HAP-1 (cell line): ENCODE data around the gene DCBLD1.

Experiments used
- DNase-seq, 2 experiments: peaks; one replicate each; pipeline ENCODE4 v3.0.0-alpha.2; 2016 to 2020; ENCODE audit warnings: low spot score in 2 of 2
- H3K27me3 ChIP-seq: fragments of 250-450 bp; sonication (Bioruptor Pico); 2 replicates; pipeline ENCODE4 v1.5.1; 2020; ENCODE audit warnings: low read depth, mild to moderate bottlenecking, moderate library complexity
- H3K36me3 ChIP-seq: fragments of 250-450 bp; sonication (Bioruptor Pico); replicated peaks from 2 replicates; pipeline ENCODE4 v1.5.1; 2020; ENCODE audit warnings: mild to moderate bottlenecking
- H3K4me1 ChIP-seq: fragments of 250-450 bp; sonication (Bioruptor Pico); 2 replicates; pipeline ENCODE4 v1.5.1; 2020; ENCODE audit warnings: mild to moderate bottlenecking
- H3K4me3 ChIP-seq: fragments of 250-450 bp; sonication (Bioruptor Pico); 2 replicates; pipeline ENCODE4 v1.5.1; 2020; ENCODE audit warnings: mild to moderate bottlenecking, moderate library complexity
- H3K9me3 ChIP-seq: fragments of 250-450 bp; sonication (Bioruptor Pico); 2 replicates; pipeline ENCODE4 v1.5.1; 2020; ENCODE audit warnings: mild to moderate bottlenecking, moderate library complexity
- in situ Hi-C: fragments of 300-500 bp; cut with MboI; formaldehyde crosslinking; loops from 3 replicates; pipeline ENCODE4 v1.14.3; 2020; ENCODE audit warnings: low sequenced_read_pairs, inconsistent platforms, mixed read lengths

The DCBLD1 gene

GRCh38 chr6:117533775-117534174 lies 51.3 kb downstream of the DCBLD1 start:
- in situ Hi-C loops = no loop called here
- Histone ChIP-seq H3K27me3 (no peaks in the 10 kb centered on the region), H3K4me1 (peaks cover 29% of the 10 kb centered on the region), H3K9me3 (no peaks in the 10 kb centered on the region), H3K36me3 (no peaks in the 10 kb centered on the region; the same call in 1 of the 2 replicates), H3K4me3 (no peak overlapping the region)
- DNase-seq = no peak

- Histone ChIP-seq H3K9me3 (no peaks in the 10 kb centered on the region), H3K27me3 (no peaks in the 10 kb centered on the region), H3K36me3 (no peaks in the 10 kb centered on the region; the same call in 1 of the 2 replicates), H3K4me3 (no peak overlapping the region), H3K4me1 (peaks cover 24% of the 10 kb centered on the region)
- in situ Hi-C loops = no loop called here
- DNase-seq = no peak
Observed at GRCh38 chr6:117534974-117535373, 52.5 kb downstream of the DCBLD1 start.

- peaks cover 24% of the 10 kb centered on the region for H3K4me1 ChIP-seq
- peaks cover 13% of the 10 kb centered on the region for H3K36me3 ChIP-seq
- H3K4me3 ChIP-seq = no peak overlapping the region
- H3K27me3 ChIP-seq = no peaks in the 10 kb centered on the region
- DNase-seq = no peak
- no peaks in the 10 kb centered on the region for H3K9me3 ChIP-seq
- in situ Hi-C loops = no loop called here
Observed at GRCh38 chr6:117536317-117536716, 53.8 kb downstream of the DCBLD1 start.

- Histone ChIP-seq H3K4me3 (no peak overlapping the region), H3K36me3 (peaks cover 19% of the 10 kb centered on the region), H3K27me3 (no peaks in the 10 kb centered on the region), H3K4me1 (peaks cover 11% of the 10 kb centered on the region), H3K9me3 (no peaks in the 10 kb centered on the region)
- in situ Hi-C loops = no loop called here
- DNase-seq = no peak
Observed at GRCh38 chr6:117538615-117539014, 56.1 kb downstream of the DCBLD1 start.

- Histone ChIP-seq H3K4me1 (peaks cover 4% of the 10 kb centered on the region; the same call in 1 of the 2 replicates), H3K4me3 (no peak overlapping the region), H3K36me3 (peaks cover 20% of the 10 kb centered on the region), H3K9me3 (no peaks in the 10 kb centered on the region), H3K27me3 (no peaks in the 10 kb centered on the region)
- in situ Hi-C loops = no loop called here
- no peak for DNase-seq
Observed at GRCh38 chr6:117540670-117541069, 58.2 kb downstream of the DCBLD1 start.

- peaks cover 27% of the 10 kb centered on the region for H3K36me3 ChIP-seq
- no peak for DNase-seq
Observed at GRCh38 chr6:117542493-117542892, 60.0 kb downstream of the DCBLD1 start.

GRCh38 chr6:117544716-117545115 lies 62.2 kb downstream of the DCBLD1 start:
- H3K36me3 ChIP-seq = peaks cover 31% of the 10 kb centered on the region
- no peaks in the 10 kb centered on the region for H3K9me3 ChIP-seq
- no peaks in the 10 kb centered on the region for H3K4me1 ChIP-seq
- in situ Hi-C loops = no loop called here
- H3K27me3 ChIP-seq = no peaks in the 10 kb centered on the region
- no peak for DNase-seq
- no peak overlapping the region for H3K4me3 ChIP-seq

More at GRCh38 chr6:117542493-117542892, 60.0 kb downstream of the DCBLD1 start:
- H3K4me3 ChIP-seq = no peak overlapping the region
- in situ Hi-C loops = no loop called here
- H3K9me3 ChIP-seq = no peaks in the 10 kb centered on the region
- no peaks in the 10 kb centered on the region for H3K4me1 ChIP-seq
- H3K27me3 ChIP-seq = no peaks in the 10 kb centered on the region

GRCh38 chr6:117545161-117545595 lies 62.7 kb downstream of the DCBLD1 start:
- Histone ChIP-seq H3K9me3 (no peaks in the 10 kb centered on the region), H3K27me3 (no peaks in the 10 kb centered on the region), H3K4me3 (no peak overlapping the region), H3K36me3 (peaks cover 29% of the 10 kb centered on the region), H3K4me1 (peaks cover 3% of the 10 kb centered on the region; the same call in 1 of the 2 replicates)
- in situ Hi-C loops = no loop called here
- DNase-seq = no peak

GRCh38 chr6:117546674-117547073 lies 64.2 kb downstream of the DCBLD1 start:
- no peaks in the 10 kb centered on the region for H3K27me3 ChIP-seq
- H3K9me3 ChIP-seq = no peaks in the 10 kb centered on the region
- DNase-seq = no peak
- peaks cover 3% of the 10 kb centered on the region; the same call in 1 of the 2 replicates for H3K4me1 ChIP-seq
- in situ Hi-C loops = no loop called here
- no peak overlapping the region for H3K4me3 ChIP-seq
- peaks cover 15% of the 10 kb centered on the region for H3K36me3 ChIP-seq

- no peak for DNase-seq
- Histone ChIP-seq H3K4me3 (no peak overlapping the region), H3K4me1 (peaks cover 3% of the 10 kb centered on the region; the same call in 1 of the 2 replicates)
Observed at GRCh38 chr6:117547688-117548621, 65.5 kb downstream of the DCBLD1 start.

GRCh38 chr6:117548797-117549301 lies 66.4 kb downstream of the DCBLD1 start:
- peaks cover 10% of the 10 kb centered on the region for H3K4me1 ChIP-seq

More at GRCh38 chr6:117547688-117548621, 65.5 kb downstream of the DCBLD1 start:
- in situ Hi-C loops = no loop called here
- Histone ChIP-seq H3K9me3 (no peaks in the 10 kb centered on the region), H3K36me3 (peaks cover 12% of the 10 kb centered on the region), H3K27me3 (no peaks in the 10 kb centered on the region)

GRCh38 chr6:117549611-117550010 lies 67.1 kb downstream of the DCBLD1 start:
- H3K4me3 ChIP-seq = no peak overlapping the region
- H3K9me3 ChIP-seq = no peaks in the 10 kb centered on the region
- H3K36me3 ChIP-seq = peaks cover 12% of the 10 kb centered on the region
- DNase-seq = no peak
- peaks cover 13% of the 10 kb centered on the region for H3K4me1 ChIP-seq
- no peaks in the 10 kb centered on the region for H3K27me3 ChIP-seq
- in situ Hi-C loops = loop anchor here (5.0 kb wide), 1 partner anchor 97 kb away; no protein-coding TSS in a partner anchor

More at GRCh38 chr6:117548797-117549301, 66.4 kb downstream of the DCBLD1 start:
- DNase-seq = no peak
- H3K4me3 ChIP-seq = no peak overlapping the region
- in situ Hi-C loops = no loop called here
- H3K9me3 ChIP-seq = no peaks in the 10 kb centered on the region
- H3K27me3 ChIP-seq = no peaks in the 10 kb centered on the region
- H3K36me3 ChIP-seq = peaks cover 12% of the 10 kb centered on the region

GRCh38 chr6:117550078-117550600 lies 67.7 kb downstream of the DCBLD1 start:
- Histone ChIP-seq H3K27me3 (no peaks in the 10 kb centered on the region), H3K4me1 (peaks cover 13% of the 10 kb centered on the region), H3K4me3 (no peak overlapping the region), H3K36me3 (peaks cover 12% of the 10 kb centered on the region), H3K9me3 (no peaks in the 10 kb centered on the region)
- in situ Hi-C loops = loop anchor here (5.0 kb wide), 1 partner anchor 98 kb away; no protein-coding TSS in a partner anchor
- DNase-seq = no peak
